BJ (cell line): ENCODE results near the gene ZNF512B. TPM values are rescaled to one million over a fixed set of nuclear protein-coding genes. Genes with fewer than 3 reads are reported as not detected.

Experiments used
- CTCF ChIA-PET: fragments of 350-600 bp; formaldehyde crosslinking; extraction: SDS; loops from one replicate; lab custom pipeline; 2021; ENCODE audit warnings: antibody characterized with exemption, inconsistent platforms; lab: Yijun Ruan, JAX
- POLR2A ChIA-PET: fragments of 300-600 bp; sonication (Branson Sonifier 250); formaldehyde crosslinking; extraction: SDS; loops from one replicate; lab custom pipeline; 2021; ENCODE audit warnings: antibody characterized with exemption; lab: Charles Lee
- DNase-seq: peaks from one replicate; pipeline ENCODE4 v3.0.0-alpha.2; 2011; ENCODE audit warnings: low read depth
- H3K27me3 ChIP-seq: 2 replicates; pipeline ENCODE4 v1.6.0; 2011; ENCODE audit warnings: low read length; ENCODE audit not compliant: control insufficient read depth, insufficient read depth
- H3K36me3 ChIP-seq: 2 replicates; pipeline ENCODE4 v1.5.1; 2011; ENCODE audit warnings: low read length; ENCODE audit not compliant: control insufficient read depth, insufficient read depth
- H3K4me3 ChIP-seq: 2 replicates; pipeline ENCODE4 v1.5.1; 2011; ENCODE audit warnings: low read depth, mild to moderate bottlenecking, control low read depth, low read length
- polyA plus RNA-seq: library from polyadenylated mRNA; depleted of rRNA; stranded (reverse); fragments of >200 nt; gene quantifications from 2 replicates; pipeline ENCODE4 v1.2.3, GENCODE V29; 2011
- TF ChIP-seq, protein P1 (sequence below): IDR thresholded peaks from 2 replicates; pipeline ENCODE4 v1.5.1; 2011; ENCODE audit warnings: low read depth, mild to moderate bottlenecking, control low read depth, inconsistent platforms, low read length, moderate library complexity; ENCODE audit not compliant: insufficient read depth

Gene ZNF512B
- polyA plus RNA-seq, 1 experiment = 6.0 TPM

DNA sequence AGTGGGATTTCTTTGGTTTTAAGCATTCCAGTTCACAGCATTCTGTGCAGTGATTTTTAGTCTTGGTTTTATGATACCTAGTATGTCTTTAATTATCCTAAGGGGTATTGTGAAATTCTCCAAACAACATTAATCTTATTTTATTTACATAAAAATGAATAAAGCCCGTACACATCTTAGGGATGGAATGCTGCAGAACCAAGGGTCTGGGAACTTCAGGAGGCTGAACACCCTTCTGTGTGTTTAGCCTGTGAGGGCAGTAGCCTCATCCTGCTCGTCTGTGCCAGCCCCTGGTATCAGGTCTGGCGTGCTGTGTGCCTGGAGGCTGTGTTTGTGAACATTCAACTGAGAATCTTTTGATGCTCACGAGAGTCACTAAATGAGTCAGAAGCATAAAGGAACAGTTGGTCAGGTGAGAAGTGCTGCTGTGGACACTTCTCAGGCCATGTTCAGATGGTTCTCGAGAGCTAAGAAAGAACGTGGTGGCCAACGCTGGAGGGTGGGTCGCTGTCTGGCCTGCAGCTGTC, 41.0 kb upstream of the ZNF512B start:
- H3K27me3 ChIP-seq = no peaks in the 10 kb centered on the region
- no peak overlapping the region for H3K4me3 ChIP-seq
- peaks cover 17% of the 10 kb centered on the region for H3K36me3 ChIP-seq
- CTCF ChIA-PET = interaction anchor here (0.6 to 1.5 kb wide), 2 partner anchors 26 to 28 kb away, joined by 3 to 6 read pairs; no protein-coding TSS in a partner anchor
- TF ChIP-seq, protein P1, sequence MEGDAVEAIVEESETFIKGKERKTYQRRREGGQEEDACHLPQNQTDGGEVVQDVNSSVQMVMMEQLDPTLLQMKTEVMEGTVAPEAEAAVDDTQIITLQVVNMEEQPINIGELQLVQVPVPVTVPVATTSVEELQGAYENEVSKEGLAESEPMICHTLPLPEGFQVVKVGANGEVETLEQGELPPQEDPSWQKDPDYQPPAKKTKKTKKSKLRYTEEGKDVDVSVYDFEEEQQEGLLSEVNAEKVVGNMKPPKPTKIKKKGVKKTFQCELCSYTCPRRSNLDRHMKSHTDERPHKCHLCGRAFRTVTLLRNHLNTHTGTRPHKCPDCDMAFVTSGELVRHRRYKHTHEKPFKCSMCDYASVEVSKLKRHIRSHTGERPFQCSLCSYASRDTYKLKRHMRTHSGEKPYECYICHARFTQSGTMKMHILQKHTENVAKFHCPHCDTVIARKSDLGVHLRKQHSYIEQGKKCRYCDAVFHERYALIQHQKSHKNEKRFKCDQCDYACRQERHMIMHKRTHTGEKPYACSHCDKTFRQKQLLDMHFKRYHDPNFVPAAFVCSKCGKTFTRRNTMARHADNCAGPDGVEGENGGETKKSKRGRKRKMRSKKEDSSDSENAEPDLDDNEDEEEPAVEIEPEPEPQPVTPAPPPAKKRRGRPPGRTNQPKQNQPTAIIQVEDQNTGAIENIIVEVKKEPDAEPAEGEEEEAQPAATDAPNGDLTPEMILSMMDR = no peak
- DNase-seq = peak; percentile 19
- POLR2A ChIA-PET = no interaction called here

DNA sequence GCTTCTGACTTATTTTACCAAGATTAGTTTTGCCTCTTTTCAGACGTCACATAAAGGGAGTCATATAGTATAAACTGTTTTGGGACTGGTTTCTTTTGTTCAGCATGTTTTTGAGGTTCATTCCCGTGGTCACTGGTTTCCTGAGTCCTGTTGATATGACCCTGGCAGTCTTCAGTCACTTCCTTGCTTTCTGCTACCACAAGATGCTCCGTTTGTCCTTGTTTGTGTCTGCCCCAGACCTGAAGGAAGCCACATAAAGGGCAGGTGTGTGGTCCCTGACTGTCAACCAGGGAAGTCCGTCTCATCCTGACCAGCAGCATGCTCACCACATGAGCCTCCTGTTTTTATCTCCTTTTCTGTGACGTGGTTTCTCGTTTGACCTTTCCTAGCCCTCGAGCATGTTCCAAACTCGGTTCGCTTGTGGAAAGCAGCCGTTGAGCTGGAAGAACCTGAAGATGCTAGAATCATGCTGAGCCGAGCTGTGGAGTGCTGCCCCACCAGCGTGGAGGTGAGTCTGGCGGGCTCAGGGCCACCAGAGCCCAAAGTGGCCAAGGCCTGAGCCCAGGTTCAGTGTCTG, 40.2 kb upstream of the ZNF512B start:
- Histone ChIP-seq H3K27me3 (no peaks in the 10 kb centered on the region), H3K4me3 (no peak overlapping the region), H3K36me3 (peaks cover 13% of the 10 kb centered on the region)
- TF ChIP-seq, protein P1 = no peak
- DNase-seq = no peak
- ChIA-PET CTCF (interaction anchor here (1.5 kb wide), 1 partner anchor 29 kb away, joined by 6 read pairs; no protein-coding TSS in a partner anchor), POLR2A (no interaction called here)

DNA sequence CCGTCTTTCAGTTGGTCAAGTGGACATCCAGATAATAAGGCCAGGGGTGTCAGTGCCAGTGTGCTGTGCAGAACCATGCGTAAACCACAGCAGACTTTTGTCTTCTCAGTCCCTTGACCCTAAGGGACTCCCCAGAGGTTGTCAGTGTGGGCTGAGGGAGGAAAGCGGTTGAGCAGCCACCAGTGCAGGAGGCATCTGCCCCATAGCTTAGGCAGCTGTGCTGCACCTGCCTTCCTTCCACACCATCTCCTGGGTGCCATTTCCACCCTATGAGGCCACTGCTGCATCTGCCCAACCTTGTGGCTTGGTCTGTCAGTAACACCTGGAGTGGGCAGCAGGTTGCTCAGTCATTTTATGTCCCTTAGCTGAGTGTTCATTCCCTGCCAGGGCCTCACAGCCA, 37.2 kb upstream of the ZNF512B start:
- CTCF ChIA-PET = interaction anchor here (0.8 kb wide), 1 partner anchor 27 kb away, joined by 4 read pairs; no protein-coding TSS in a partner anchor
- TF ChIP-seq, protein P1 = no peak
- Histone ChIP-seq H3K36me3 (peaks cover 16% of the 10 kb centered on the region), H3K27me3 (no peaks in the 10 kb centered on the region), H3K4me3 (no peak overlapping the region)
- POLR2A ChIA-PET = no interaction called here
- DNase-seq = no peak

DNA sequence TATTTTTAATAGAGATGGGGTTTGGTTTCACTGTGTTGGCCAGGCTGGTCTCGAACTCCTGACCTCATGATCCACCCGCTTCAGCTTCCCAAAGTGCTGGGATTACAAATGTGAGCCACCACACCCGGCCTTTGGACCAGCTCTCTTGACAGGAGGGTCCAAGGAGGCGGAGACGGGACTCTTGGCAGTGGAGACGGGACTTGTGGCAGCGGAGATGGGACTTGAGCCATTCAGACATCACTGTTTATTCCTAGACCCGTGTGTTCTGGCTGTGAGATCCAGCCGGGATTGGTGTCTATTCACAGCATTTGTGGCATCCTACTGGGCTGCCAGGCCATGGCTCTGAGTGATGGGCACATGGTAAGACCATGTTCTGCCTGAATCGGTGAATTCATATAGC, 36.8 kb upstream of the ZNF512B start:
- DNase-seq = no peak
- Histone ChIP-seq H3K36me3 (peaks cover 16% of the 10 kb centered on the region), H3K27me3 (no peaks in the 10 kb centered on the region), H3K4me3 (no peak overlapping the region)
- TF ChIP-seq, protein P1 = no peak
- ChIA-PET POLR2A (no interaction called here), CTCF (interaction anchor here (0.8 to 3.0 kb wide), 2 partner anchors 26 to 32 kb away, joined by 4 to 7 read pairs; no protein-coding TSS in a partner anchor)

DNA sequence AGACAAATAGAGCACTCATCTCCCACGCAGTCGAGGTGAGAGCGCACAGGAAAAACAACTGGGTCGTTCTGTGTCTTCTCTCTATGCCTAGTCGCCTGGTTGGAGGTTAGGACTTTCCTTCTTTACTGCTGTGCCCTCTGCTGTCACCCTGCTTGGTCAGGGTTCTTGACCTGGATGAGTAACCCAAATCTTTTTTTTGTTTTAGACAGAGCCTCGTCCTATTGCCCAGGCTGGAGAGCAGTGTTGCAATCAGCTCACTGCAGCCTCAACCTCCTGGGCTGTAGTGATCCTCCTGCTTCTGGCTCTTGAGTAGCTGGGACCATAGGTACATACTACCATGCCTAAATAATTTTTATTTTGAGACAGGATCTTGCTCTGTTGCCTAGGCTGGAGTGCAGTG, 35.7 kb upstream of the ZNF512B start:
- peaks cover 18% of the 10 kb centered on the region for H3K36me3 ChIP-seq

More for the DNA sequence above, 35.7 kb upstream of the ZNF512B start:
- no peak for DNase-seq
- TF ChIP-seq, protein P1 = no peak
- ChIA-PET POLR2A (no interaction called here), CTCF (interaction anchor here (1.9 to 3.0 kb wide), 2 partner anchors 33 to 64 kb away, joined by 5 to 7 read pairs; no protein-coding TSS in a partner anchor)
- Histone ChIP-seq H3K27me3 (no peaks in the 10 kb centered on the region), H3K4me3 (no peak overlapping the region)
